ENCODE measurements around the gene THEMIS.
"Not testable (repeated sequence)": the region's sequence is repeated elsewhere in the genome, so short reads cannot be mapped to it uniquely, and the experiment has no call there.

THEMIS gene

DNA sequence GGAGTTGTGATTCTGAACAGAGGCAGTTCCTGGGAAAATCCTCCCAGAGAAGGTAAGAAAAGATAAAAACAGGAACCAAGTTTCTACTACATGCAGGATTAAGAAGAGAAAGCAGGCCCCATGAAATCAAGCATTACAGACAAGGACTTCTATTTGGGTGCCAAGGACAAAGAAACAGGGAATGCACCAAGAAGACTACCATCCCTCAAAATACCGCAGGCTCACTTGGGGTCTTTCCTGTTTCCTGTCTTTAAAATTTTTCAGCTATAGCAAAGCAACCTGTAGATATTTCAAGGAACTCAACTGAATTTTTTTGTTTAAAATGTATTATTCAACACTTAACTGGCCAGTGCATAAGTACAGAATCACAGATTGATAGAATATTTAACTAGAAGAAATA is 107.5 kb downstream of the THEMIS start:
- DNase-seq: no peak

DNA sequence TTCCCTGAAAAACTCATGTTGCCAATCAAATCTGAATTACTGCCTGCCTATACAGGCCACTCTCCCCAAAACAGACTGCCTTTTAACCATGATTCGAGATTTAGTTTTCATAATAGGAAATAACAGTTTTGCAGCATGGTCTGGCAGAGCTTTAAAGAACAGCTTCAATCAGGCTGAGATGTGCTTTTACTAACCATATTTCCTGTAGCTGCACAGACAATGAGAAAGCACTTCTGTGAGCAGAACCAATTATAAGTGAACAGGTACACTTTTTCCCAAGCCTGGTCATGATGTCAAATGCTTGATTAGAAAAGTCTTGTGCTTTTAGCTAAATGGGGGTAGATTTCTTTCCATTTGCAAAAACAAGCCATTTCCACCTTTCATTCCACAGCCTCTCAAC is 108.2 kb downstream of the THEMIS start:
- DNase-seq: no peak

DNA sequence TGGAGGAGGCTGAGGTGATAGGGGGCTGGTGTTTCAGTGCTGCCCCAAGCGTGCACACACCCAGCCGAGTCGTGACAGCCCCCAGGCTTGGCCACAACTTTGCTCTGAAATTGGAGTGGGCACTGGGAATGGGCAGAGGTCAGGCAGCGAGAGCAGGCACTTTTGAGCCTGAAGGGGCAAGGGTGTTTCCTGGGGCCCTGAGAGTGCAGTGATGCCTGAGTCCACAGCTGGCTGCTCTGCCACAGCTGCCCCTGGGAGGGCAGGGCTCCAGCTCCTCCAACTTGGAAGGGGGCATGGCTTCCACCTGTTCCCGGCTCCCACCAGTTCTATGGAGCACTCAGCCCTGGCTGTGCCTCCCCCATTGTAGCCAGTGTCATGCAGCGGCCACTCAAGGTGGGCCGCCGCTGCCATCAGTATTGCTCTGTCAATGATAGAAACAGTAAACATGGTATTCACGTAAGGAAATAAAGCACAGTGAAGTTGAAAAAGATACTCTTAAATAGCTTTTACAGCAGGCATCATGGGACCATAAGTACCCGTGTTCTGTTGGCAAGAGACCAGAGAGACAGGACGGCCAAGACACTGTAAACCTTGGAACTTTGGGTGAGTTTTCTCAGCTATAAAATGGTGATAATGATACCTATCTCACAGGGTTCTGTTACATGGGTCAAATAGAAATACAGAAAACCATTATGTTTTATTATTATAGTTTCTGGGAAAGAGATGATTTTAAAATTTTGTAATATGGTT is 108.9 kb downstream of the THEMIS start:
- no peak for DNase-seq

DNA sequence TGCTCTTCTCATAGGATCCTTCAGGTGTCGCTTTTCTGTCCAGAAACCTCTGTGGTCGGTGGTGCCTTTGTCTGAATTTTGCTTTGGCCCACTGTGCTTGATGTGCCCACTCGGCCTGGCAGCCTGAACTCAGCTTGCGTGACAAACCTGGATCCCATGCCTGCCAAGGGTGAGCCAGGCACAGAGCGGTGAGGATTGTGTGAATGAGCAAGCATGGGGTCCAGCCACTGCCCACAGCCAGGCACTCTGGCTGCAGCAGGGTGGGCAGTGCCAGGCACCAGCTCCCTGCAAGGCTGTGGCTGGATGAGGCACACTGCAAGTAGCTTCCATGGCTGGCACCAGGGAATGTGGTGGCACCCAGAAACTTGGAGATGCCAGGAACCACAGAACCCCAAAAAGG is 110.3 kb downstream of the THEMIS start:
- DNase-seq: no peak

DNA sequence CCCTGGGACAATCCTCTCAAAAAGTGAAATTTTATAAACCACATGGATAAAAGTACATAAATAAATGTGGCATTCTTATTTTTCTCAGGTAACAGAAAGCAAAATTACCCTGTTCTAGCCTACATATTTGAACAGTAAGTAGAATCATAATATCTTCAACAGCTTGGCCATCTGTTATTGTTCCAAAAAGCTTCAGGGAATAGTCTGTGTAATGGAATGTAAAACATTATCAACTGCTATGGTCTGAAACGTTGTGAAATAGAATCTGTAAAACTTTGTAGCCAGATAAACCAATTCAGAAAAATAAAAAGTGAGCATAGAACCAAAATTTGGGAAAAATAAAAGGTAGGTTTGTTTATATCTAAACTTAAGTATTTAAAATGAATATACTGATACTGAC is 114.7 kb downstream of the THEMIS start:
- no peak for DNase-seq

DNA sequence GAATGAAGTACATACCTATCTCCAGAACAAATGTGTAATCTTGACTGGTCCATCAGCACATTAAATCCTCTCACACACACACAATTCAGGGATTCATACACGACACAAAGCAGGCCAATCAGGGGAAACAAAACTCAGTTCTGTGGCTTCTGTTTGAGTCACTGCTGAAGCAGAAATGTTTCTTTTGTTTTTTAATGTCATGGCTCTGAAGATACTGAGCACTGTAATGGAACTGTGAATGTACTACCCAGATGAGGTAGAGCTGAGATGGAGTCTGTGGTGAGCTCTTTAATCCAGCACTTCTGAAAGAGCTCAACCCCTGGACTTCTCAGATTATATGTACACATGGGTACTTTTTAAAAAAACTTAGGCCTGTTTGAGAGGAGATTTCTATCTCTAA is 116.4 kb downstream of the THEMIS start:
- DNase-seq: no peak

DNA sequence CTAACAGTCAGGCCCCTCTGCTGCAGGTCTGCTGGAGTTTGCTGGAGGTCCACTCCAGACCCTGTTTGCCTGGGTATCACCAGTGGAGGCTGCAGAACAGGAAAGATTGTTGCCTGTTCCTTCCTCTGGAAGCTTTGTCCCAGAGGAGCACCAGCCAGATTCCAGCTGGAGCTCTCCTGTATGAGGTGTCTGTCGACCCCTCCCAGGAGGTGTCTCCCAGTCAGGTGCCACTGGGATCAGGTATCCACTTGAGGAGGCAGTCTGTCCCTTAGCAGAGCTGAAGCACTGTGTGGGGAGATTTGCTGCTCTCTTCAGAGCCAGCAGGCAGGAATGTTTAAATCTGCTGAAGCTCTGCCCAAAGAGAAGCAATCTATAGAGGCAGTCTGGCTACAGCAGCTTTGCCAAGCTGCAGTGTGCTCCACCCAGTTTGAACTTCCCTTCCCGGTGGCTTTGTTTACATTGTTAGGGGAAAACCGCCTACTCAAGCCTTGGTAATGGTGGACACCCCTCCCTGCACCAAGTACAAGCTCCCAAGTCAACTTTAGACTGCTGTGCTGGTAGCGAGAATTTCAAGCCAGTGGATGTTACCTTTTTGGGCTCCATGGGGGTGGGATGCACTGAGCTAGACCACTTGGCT is 119.1 kb downstream of the THEMIS start:
- not testable (repeated sequence) for DNase-seq

DNA sequence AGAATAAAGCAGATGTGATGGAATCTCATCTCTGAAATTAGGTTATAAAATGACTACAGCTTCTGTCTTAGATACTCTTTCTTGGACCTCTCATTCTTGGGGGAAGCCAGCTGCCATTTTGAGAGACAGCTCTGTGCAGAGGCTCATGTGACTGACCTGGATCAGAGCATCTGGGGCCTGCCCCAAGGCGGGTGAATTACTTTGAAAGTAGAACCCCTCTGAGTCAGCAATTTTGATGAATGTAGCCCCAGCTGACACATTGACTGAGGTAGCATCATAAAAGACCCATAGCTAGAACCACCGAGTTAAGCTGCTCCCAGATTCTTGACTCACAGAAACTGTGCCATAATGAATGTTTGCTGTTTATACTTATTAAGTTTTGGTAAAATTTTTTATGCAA is 124.5 kb downstream of the THEMIS start:
- DNase-seq: no peak

DNA sequence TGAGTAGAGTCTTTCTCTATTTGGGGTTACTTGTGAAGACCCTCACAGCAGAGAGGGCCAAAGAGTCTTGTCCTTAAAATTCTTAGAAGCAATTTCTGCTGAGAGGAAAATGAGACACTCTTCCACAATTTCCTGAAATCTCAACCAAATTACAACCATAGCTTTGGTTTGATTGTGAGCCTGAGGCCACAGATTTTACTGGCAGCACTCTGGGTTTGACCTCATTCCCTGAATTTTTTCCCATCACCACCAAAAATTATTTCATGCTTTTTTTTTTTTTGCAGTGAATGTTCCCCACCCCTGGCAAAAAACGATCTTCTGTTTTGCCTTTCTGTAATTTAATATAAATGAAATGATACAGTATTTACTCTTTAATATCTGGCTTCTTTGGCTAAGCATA is 125.5 kb downstream of the THEMIS start:
- no peak for DNase-seq

DNA sequence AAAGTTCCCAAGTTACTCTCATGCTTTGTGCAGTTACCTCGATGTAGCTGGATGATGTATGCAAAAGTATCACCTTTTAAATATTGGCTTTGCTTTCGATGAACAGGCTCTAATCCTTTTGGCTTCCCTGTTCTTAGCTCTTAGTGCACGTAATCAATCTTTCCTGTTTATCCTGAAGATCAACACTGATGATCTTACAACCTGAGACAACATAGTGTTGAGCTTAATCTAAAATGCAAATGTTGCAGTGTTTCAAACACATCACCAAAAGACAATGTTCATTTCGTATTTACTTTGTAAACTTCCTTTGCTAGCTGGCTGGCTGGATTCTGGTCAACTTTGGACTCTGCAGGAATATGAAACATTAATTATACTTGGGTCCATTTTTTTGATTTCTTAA is 132.1 kb downstream of the THEMIS start:
- DNase-seq: no peak

DNA sequence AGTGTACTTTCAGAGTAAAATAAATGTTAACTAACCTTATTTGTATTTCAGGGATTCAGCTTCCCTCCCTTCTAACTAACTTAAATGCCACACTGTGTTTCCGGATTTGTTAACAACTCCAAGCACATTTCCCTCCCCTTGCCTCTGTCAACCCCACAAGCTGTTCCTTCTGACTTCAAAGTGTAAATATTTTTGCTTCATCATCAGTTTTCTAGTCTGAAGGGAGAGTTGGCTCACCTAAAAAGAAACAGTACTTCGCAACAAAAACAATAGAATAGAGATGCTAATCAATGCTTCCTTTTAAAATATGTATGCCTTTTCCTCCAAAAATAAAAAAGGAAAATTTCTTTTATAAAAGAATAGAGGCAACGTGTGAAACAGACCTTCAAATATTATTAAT is 132.6 kb downstream of the THEMIS start:
- DNase-seq: no peak

DNA sequence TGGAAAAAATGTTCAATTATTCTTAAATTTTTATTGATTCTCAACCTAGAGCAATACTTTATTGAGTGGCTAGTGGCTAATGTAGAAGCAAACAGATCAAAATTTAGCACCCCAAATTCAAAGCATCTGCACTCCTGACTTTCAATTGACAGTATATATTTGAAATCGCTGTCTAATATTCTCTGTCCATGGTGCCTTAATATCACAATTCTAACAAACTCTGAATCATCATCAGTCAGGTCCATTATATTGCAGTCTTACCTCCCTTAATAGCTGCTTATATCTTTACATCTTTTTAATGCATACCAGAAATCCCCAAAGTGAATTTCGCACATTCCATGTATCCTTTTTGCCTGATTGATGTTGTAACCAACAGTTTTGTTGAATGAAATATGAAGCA is 134.9 kb downstream of the THEMIS start:
- no peak for DNase-seq

DNA sequence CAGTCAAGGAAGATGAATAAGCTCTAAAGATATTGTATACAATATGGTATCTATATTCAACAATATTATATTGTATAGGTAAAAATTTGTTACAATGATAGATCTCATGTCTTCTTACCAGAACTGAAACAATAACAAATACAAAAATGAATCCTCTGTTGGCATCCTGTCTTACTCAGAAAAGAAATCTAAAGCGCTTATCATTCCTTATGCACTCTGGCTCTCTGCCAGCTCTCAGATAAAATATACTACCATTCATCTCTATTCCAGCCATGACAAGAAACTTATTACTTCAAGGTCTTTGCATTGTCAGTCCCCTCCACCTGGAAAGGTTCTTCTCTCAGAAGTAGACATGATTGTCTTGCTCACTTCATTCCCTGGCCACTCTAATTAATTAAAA is 138.6 kb downstream of the THEMIS start:
- DNase-seq: no peak

DNA sequence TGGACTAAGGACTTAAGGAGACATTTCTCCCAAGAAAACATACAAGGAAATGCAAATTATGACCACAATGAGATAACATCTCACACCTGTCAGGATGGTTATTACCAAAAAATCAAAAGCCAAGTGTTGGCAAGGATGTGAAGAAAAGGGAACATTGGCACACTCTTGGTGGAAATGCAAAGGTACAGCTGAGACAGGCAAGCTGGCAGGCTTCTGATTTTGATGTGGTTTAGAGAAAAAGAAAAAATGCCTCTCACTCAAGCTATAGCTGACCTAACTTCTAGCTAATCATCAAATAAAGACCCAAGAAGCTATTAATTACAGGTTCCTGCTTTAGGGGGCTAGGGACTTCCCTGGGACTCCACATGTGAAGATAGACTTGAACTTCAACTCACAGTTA is 139.8 kb downstream of the THEMIS start:
- DNase-seq: no peak

DNA sequence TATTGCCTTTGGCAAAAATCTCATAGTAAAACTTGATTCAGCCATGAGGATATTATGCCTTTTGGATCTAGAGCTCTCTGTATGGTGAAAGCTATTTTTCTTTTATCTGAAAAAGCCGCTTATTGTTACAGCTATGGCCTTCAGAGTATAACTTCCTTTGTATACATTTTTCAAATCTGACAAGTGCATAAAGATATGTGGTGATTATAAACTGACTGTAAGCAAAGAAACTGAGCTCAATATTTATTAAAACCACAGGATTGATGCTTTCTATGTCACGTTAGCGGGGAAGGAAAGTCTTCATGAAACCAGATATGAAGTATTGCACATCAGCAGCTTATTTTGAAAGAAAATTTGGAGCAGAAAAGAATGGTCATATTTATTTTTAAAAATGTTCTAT is 151.8 kb downstream of the THEMIS start:
- no peak for DNase-seq

DNA sequence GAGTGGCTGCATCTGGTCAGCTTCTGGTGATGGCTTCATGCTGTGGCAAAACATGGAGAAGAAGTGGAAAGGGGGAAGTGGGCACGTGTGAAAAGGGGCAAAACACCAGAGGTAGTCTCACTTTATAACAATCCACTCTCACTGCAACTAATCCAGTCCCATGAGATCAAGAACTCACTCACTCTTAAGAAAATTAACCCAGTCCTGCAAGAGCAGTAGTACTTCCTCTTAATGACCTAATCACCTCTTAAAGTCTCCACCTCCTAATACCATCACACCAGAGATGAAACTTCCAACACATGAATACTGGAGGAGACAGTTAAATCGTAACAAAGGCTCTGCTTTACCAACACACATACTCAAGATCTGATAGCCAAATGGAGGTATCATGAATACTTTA is 152.6 kb downstream of the THEMIS start:
- no peak for DNase-seq

DNA sequence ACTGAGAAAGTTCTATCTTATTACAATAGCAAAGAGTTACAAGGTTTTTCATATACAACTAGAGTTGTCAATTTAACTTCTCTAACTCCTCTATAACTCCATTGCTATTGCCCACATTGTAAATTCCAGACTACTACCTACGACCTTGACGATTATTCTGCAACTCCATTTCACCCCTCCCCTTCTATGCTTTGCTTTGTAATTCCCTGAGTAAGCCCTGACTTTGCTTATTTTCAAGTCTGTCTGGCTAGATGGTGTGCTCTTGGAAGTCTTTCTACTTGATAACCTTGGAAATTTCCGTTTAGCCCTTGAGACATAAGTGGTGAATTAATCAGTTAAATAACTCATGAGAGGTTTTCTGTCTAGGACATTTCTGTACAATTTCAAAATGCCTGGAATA is 162.4 kb downstream of the THEMIS start:
- no peak for DNase-seq

DNA sequence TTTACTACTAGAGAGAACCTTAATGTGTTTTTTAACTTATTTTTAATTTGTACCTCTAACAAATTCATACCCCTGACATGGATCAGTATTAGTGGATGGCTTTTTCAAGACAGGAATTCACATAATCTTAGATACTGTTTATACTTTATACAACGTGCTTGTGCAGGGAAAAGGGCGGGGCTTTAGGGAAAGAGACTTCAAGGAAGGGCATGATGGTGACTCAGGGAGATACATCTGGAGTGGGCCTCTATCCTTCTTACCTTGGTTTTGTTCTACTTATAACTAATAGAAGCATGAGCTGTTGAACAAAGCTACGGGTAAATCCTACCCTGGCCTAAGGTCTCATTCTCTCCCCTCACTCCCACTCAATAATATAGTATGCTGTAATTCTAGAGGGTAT is 163.1 kb downstream of the THEMIS start:
- DNase-seq: no peak

DNA sequence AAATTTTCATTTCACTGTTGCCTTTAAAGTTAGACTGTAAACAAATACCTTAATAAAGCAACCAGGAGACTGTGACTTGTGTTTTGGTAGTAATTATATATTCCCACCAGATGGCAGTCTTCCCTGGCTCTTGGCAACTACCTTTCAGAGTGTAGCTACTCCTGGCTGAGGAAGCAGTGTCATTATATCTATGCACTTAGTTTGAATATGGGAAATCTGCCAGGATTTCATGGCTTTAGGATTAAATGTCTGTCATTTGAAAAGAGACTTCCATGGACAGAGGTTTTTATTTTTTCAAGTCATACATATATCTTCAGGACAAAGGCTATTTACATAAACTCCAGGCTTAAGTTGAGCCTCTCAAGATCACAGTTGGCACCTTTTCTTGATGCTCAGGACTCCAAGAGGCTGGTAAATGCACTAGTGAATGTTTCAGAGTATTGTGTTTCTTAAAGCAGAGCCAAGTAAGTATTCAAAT is 163.8 kb downstream of the THEMIS start:
- peak; percentile 63 for DNase-seq

DNA sequence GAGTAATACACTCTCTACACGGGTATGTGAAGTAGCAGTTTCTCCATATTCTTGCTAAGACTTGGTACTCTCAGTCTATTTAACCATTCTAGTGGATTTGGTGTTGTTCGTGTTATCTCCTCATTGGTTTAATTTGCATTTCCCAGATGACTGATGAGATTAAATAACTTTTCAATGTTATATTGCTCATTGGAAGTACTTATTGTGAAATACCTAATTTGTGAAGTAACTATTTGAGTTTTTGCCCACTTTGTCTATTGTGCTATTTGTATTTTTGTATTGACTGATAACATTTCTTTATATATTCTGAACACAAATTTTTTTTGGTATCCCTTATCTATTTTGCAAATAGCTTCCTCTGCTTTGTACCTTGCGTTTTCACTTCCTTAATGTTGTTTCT is 167.9 kb downstream of the THEMIS start:
- DNase-seq: no peak

DNA sequence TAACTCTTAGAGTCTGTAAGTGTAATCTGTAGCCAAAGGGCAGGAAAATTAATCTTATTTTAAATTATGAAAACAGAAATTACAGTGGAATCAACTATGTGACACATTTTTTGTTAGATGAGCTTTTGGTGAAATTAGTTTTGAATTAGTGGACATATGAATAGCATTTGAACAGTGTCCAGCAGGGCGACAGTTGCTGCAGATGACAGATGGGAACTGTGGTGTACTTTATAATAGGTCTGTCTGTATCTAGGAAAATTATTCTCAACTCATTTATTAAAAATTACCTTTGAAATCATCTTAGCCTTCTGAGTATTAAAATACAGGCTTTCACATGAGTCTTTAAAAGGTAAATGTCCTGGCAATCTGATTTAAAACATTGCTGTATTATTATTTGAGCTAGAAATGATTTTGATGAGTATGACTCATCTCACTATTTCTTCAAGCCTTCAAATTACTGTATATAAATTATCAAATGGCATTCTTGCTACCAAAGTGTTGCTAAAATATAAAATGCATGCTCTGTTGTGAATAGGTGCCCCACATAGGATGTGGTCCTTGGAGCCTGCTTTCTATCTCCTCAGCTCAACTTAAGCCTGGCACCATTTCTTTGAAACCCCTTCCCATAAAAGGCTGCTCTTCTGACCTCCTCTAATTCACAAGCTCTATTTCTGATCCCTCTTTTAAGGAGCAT is 173.5 kb downstream of the THEMIS start:
- DNase-seq: no peak

DNA sequence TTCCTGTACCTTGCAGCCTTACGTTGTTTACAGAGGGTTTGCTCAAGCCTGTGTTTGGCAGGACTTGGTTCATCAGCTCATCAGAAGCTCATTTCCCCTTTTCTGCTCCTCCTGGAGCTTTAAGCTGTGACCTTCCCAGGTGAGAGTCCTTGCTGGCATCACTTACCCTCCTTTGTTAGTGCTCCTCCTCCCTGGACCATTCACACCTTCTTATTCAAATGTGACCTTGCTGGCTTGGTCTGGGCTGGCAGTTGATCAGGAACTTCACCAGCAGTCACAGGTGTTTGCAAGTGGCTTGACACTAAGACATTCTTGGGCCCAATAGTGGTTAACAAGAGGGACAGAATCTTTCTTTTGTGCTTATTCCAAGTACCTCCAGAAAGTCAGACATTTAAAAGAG is 175.0 kb downstream of the THEMIS start:
- no peak for DNase-seq

DNA sequence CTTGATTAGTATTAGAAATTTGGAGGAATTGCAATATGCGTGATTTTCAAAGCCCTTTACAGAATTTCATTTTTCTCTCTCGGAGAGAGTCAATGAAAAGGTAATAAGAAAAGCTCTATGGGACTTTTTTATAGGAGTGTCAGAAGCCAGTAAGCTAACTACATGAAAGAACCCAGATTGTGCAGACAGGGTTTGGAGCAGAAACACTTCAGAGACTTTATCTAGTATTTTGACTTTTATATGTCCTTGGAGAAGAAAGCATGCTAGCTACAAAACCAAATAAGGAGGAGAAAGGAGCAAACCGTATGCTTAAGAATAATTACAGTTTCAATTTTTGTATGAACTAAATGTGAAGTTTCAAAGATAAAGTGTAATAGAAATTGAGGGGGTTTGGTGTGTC is 182.2 kb downstream of the THEMIS start:
- DNase-seq: no peak

DNA sequence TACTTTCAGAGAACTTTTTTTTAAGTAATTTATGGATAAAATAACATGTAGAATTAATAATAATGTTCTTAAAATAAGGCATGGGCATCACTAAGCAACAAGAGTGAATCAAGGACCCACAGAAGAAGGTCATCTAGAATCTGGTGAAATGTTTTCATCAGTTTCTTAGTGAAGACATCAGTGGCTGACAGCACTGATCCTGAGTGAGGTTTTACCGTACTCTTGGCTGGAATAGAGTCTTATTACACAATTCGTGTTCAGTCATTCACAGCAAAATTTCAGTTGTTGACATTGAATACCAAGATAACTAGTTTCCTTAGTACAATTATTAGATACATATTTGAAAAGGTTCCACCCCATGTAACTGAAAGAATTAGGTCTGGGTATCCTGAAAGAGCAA is 183.5 kb downstream of the THEMIS start:
- no peak for DNase-seq

Data from fibroblast of skin of right quadriceps (primary cell).